Measurements from ENCODE around the gene HIVEP3. TPM values are rescaled to one million over a fixed set of nuclear protein-coding genes. Genes with fewer than 3 reads are reported as not detected.

HIVEP3 gene
- total RNA-seq, 2 donors from 2014 or later, result 3.4 to 4.0 TPM

GRCh38 chr1:41622402-41622801 lies 296.3 kb downstream of the HIVEP3 start:
- H3K36me3 ChIP-seq (replicated peaks in 1 of 2; ENCODE audit: insufficient read depth in 1 of 2, low read depth in 2 of 2), result no peaks in the 10 kb centered on the region
- WGBS, 2 donors, result 83 to 89% methylated on average over 8 of the region's 8 CpGs
- H3K4me1 ChIP-seq, result peaks cover 30% of the 10 kb centered on the region
- no peak overlapping the region for H3K27ac ChIP-seq
- H3K27me3 ChIP-seq, result no peaks in the 10 kb centered on the region
- no peaks in the 10 kb centered on the region for H3K9me3 ChIP-seq
- no peak overlapping the region for H3K4me3 ChIP-seq
- DNase-seq, result no peak
- no peak for TF ChIP-seq POLR2A (IDR thresholded peaks at IDR 0.05)
- TF ChIP-seq, protein P1, sequence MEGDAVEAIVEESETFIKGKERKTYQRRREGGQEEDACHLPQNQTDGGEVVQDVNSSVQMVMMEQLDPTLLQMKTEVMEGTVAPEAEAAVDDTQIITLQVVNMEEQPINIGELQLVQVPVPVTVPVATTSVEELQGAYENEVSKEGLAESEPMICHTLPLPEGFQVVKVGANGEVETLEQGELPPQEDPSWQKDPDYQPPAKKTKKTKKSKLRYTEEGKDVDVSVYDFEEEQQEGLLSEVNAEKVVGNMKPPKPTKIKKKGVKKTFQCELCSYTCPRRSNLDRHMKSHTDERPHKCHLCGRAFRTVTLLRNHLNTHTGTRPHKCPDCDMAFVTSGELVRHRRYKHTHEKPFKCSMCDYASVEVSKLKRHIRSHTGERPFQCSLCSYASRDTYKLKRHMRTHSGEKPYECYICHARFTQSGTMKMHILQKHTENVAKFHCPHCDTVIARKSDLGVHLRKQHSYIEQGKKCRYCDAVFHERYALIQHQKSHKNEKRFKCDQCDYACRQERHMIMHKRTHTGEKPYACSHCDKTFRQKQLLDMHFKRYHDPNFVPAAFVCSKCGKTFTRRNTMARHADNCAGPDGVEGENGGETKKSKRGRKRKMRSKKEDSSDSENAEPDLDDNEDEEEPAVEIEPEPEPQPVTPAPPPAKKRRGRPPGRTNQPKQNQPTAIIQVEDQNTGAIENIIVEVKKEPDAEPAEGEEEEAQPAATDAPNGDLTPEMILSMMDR (IDR thresholded peaks at IDR 0.05), result no peak
- ATAC-seq, result no peak
- intact Hi-C loops (cut with DNase I), result no loop called here

GRCh38 chr1:41621791-41622190 lies 296.9 kb downstream of the HIVEP3 start:
- Histone ChIP-seq H3K27ac (no peak overlapping the region), H3K4me1 (peaks cover 26% of the 10 kb centered on the region), H3K27me3 (no peaks in the 10 kb centered on the region), H3K4me3 (no peak overlapping the region), H3K9me3 (no peaks in the 10 kb centered on the region), H3K36me3 (replicated peaks in 1 of 2; ENCODE audit: insufficient read depth in 1 of 2, low read depth in 2 of 2) (no peaks in the 10 kb centered on the region)
- WGBS, 2 donors, result 73 to 87% methylated on average over 1 of the region's 1 CpG
- DNase-seq (no peak), ATAC-seq (no peak)
- intact Hi-C loops (cut with DNase I), result no loop called here
- TF ChIP-seq POLR2A (IDR thresholded peaks at IDR 0.05), result no peak
- TF ChIP-seq, protein P1 (IDR thresholded peaks at IDR 0.05), result no peak

DNA sequence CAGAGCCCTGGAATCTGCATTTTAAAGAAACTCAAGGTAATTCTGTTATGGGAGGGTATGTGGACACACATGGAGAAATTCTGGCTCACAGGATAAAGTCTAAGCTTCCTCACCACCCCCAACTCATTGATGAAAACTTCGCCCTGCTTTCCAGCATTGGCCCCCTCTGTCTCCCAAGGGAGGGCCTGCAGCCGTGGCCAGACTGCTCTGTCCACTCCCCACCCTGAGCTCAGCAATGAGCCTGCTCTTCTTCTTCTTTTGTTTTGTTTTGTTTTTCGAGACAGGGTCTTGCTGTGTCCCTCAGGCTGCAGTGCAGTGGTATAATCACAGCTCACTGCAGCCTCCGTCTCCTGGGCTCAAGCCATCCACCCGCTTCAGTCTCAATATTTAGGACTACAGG lies 297.5 kb downstream of the HIVEP3 start:
- intact Hi-C loops (cut with DNase I), result no loop called here
- ATAC-seq, result no peak
- Histone ChIP-seq H3K27me3 (no peaks in the 10 kb centered on the region), H3K9me3 (no peaks in the 10 kb centered on the region), H3K36me3 (replicated peaks in 1 of 2; ENCODE audit: insufficient read depth in 1 of 2, low read depth in 2 of 2) (no peaks in the 10 kb centered on the region), H3K27ac (no peak overlapping the region), H3K4me1 (peaks cover 20% of the 10 kb centered on the region), H3K4me3 (no peak overlapping the region)
- DNase-seq, result no peak
- WGBS, 2 donors, result 90 to 92% methylated on average over 5 of the region's 5 CpGs
- no peak for TF ChIP-seq POLR2A (IDR thresholded peaks at IDR 0.05)

DNA sequence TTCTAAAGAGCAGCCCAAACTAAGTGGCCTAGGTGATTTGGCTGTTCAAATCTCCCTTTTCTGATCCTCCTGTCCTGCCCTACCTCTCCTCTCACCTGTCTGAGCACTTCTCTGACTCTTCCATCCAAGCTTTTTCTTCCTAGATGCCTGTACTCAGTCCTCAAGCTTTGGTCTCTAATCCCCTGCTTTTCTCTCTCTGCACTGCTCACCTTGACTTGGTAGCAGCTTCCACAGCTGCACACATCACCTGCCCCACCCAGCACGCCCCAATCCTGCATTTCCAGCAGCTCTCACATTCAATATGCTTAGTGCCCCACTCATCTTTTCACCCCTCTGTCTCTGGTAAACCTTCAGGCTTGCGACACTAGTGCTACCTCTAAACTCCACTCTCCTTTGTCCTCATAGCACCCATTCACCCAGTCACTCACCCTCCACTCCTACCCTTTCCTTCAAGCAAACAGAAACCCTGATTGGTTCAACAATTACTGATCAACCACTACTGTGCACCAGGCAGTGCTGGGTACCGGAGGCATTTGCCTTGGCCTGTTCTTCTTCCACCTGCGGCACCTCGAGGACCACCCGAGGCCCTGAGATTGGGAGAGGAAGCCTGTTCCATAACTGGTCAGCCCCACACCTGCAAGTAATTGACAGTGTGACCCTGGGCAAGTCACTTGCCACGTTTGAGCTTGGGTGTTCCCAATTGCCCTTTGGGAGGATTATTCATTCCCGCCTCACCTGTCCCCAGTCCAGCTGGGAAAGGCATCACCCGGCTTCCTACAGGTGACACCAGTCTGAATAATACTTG lies 298.2 kb downstream of the HIVEP3 start:
- no peak overlapping the region for H3K4me3 ChIP-seq
- intact Hi-C loops (cut with DNase I), result no loop called here
- no peak for ATAC-seq
- no peak overlapping the region for H3K27ac ChIP-seq
- no peak for TF ChIP-seq POLR2A (IDR thresholded peaks at IDR 0.05)
- TF ChIP-seq, protein P1 (IDR thresholded peaks at IDR 0.05), result no peak
- DNase-seq, result no peak
- H3K36me3 ChIP-seq (replicated peaks in 1 of 2; ENCODE audit: insufficient read depth in 1 of 2, low read depth in 2 of 2), result no peaks in the 10 kb centered on the region
- peaks cover 20% of the 10 kb centered on the region for H3K4me1 ChIP-seq
- no peaks in the 10 kb centered on the region for H3K27me3 ChIP-seq
- 80 to 98% methylated on average over 8 to 9 of the region's 9 CpGs for WGBS, 2 donors
- H3K9me3 ChIP-seq, result no peaks in the 10 kb centered on the region

DNA sequence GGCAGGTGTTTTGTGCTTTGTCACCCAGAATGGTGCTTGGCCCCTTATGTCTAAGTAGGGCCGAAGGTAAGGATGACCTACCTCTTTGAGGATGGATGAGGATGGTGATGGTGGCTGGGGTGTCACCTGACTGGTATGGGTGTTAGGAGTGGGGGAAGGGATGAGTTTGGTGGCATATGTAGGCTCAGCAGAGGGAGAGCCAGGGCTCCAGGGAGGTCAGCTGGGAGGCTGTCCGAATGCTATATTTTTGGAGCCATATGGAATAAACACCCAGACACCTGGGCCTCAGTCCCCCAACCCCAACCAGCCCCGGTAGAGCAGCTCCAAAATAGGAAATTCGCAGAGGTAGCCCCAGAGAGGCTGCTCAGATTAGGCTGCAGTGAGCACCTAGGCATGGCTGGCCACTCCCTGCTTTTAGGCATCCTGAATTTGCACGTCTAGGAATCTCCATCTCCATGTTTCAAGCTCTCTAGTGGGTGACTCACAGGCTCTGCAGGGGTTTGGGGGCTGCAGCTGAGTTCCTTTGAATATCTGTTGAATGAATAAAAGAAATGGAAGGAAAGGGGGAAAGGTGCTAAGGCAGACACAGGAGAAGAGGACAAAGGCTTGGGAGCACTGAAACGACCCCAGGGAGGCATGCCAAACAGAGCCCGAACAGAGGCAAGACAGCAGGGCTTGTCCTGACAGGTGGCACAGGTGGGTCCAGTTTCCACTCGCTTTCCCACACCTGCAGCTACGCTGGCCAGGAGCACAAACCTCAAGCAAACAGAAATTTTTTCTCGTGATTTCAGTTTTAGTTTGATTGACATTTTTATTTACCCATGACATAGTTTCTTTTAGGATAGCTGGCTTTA lies 299.0 kb downstream of the HIVEP3 start:
- intact Hi-C loops (cut with DNase I), result no loop called here
- no peak overlapping the region for H3K27ac ChIP-seq
- WGBS, 2 donors, result 36 to 70% methylated on average over 7 to 10 of the region's 10 CpGs
- ATAC-seq (no peak), DNase-seq (peak in 1 of 4 donors; percentile 18)
- H3K4me1 ChIP-seq, result peaks cover 20% of the 10 kb centered on the region
- H3K4me3 ChIP-seq, result no peak overlapping the region
- no peaks in the 10 kb centered on the region for H3K27me3 ChIP-seq
- TF ChIP-seq POLR2A (IDR thresholded peaks at IDR 0.05), result no peak
- TF ChIP-seq, protein P1 (IDR thresholded peaks at IDR 0.05), result no peak
- no peaks in the 10 kb centered on the region for H3K9me3 ChIP-seq
- no peaks in the 10 kb centered on the region for H3K36me3 ChIP-seq (replicated peaks in 1 of 2; ENCODE audit: insufficient read depth in 1 of 2, low read depth in 2 of 2)

All from body of pancreas (tissue), 4 donors.